Sigmoid colon (tissue), 7 donors: ENCODE measurements around the gene ERBB2. TPM values are rescaled to one million over a fixed set of nuclear protein-coding genes. Genes with fewer than 3 reads are reported as not detected.

Experiments used
- DNase-seq: peaks from one replicate; pipeline ENCODE4 v3.0.0-alpha.2; 2019
- H3K27ac ChIP-seq, 4 donors: fragments of 200-600 bp; sonication (generic); one replicate each; pipeline ENCODE4 v1.5.1; 2016 to 2019; ENCODE audit warnings: mild to moderate bottlenecking in 1 of 4
- H3K27me3 ChIP-seq, 3 donors: fragments of 200-600 bp; sonication (generic); one replicate each; pipeline ENCODE4 v1.5.1; 2019; ENCODE audit warnings: mild to moderate bottlenecking in 1 of 3
- H3K36me3 ChIP-seq, 4 donors: fragments of 200-600 bp; sonication (generic); one replicate each; pipeline ENCODE4 v1.5.1; 2016 to 2019
- H3K4me1 ChIP-seq, 4 donors: fragments of 200-600 bp; sonication (generic); one replicate each; pipeline ENCODE4 v1.5.1; 2017 to 2019
- H3K4me3 ChIP-seq, 4 donors: fragments of 200-600 bp; sonication (generic); one replicate each; pipeline ENCODE4 v1.5.1; 2017 to 2019; ENCODE audit warnings: mild to moderate bottlenecking in 2 of 4, moderate library complexity in 1 of 4
- H3K9me3 ChIP-seq, 4 donors: fragments of 200-600 bp in 3 of 4; sonication (generic) in 3 of 4; one replicate each; pipeline versions ENCODE4 v1.5.1 to v1.6.1; 2013 to 2019
- EP300 ChIP-seq, 4 donors: sonication (generic); formaldehyde crosslinking; IDR thresholded peaks; one replicate each; pipeline ENCODE4 v1.6.1; 2017; ENCODE audit warnings: antibody characterized with exemption in 4 of 4
- POLR2A ChIP-seq, 2 donors: fragments of 450-650 bp; IDR thresholded peaks; one replicate each; pipeline ENCODE4 v1.6.1; 2016; ENCODE audit warnings: antibody characterized with exemption in 2 of 2, mild to moderate bottlenecking in 2 of 2, moderate library complexity in 2 of 2
- POLR2AphosphoS5 ChIP-seq, 4 donors: sonication (generic); formaldehyde crosslinking; IDR thresholded peaks; one replicate each; pipeline ENCODE4 v1.6.1; 2017; ENCODE audit warnings: antibody characterized with exemption in 4 of 4
- WGBS, 2 donors: extraction: QIAGEN DNeasy Blood & Tissue Kit; methylation state at CpG; one replicate each; pipeline ENCODE4 v1.1.7; 2013; 5-methylcytosine and 5-hydroxymethylcytosine counted together
- intact Hi-C: fragments of 100-400 bp; cut with DNase I; formaldehyde crosslinking; loops from one replicate; pipeline ENCODE4 v1.15.1; 2023
- polyA plus RNA-seq, 3 donors: library from polyadenylated mRNA; stranded (reverse); fragments of 200-250 nt; gene quantifications; one replicate each; pipeline ENCODE4 v1.2.3, GENCODE V29; 2013
- total RNA-seq, 4 donors: library from RNA; depleted of rRNA; stranded (reverse); fragments of >200 nt; gene quantifications; one replicate each; pipeline ENCODE4 v1.1.0, GENCODE V29; 2016
- TF ChIP-seq, protein P1 (sequence below), 4 experiments: fragments of 450-650 bp in 3 of 4; fragments of 200-600 bp in 1 of 4; IDR thresholded peaks; one replicate each; pipeline ENCODE4 v1.5.1; 2016 to 2019; ENCODE audit warnings: antibody characterized with exemption in 4 of 4, mild to moderate bottlenecking in 3 of 4, moderate library complexity in 2 of 4
- donor health status: healthy with polysubstance abuse.
- donor health status: Bipolar disorder and iron deficiency.
- donor health status: healthy.

The ERBB2 gene
- total and polyA plus RNA-seq, 7 donors, result 11.8 to 58.9 (median 21.0) TPM

DNA sequence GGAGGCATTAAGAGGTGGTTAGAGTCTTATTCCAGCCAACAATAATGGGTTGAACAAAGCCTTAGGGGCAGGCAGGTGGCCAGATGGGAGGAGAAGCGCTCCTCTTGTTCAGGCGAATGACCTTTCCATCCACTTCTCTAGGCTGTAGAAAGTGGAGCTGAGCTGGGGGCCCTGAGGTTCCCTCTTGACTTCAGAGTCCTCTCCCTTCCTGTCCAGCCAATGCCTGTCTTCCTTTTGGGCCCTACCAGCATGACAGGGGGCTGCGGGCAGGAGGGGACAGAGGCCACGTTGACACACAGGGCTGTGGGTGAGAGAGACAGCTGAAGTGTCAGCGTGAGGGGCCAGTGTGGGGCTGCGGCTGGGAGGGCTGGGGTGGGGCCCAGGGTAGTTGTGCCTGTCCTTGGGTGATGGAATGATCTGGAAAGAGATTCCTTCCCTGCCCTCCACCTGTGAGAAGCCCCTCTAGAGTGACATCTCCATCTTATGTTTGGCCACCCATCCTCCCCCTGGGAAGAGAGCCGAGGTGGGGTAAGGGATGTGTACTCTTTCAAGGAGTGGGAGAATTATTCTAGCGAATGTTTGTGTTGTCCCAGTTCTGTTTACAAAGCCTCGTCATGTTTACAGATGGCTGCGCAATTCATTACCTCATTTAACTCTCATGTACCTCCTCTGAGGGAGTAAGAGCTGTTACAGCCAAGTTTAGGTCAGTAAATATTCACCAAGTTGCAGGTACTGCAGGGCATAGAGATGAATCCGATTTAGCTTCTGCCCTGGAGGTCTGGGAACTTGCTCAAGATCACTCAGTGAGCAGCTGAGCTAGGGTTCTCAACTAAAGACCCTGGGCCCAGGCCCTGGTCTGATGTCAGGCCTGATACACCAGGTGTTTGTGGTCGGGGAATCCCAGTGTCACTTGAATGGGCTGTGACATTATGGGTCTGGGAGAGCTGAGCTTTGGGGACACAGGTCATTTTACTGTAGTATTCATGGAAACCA lies 3.3 kb downstream of the ERBB2 start:
- Histone ChIP-seq H3K4me3 (no peak overlapping the region), H3K9me3 (no peaks in the 10 kb centered on the region), H3K27me3 (no peaks in the 10 kb centered on the region), H3K27ac (no peak overlapping the region), H3K36me3 (peaks cover 0 to 14% (median 10%) of the 10 kb centered on the region in 4 donors), H3K4me1 (peaks cover 0 to 41% (median 32%) of the 10 kb centered on the region in 4 donors)
- no peak for TF ChIP-seq POLR2AphosphoS5 (IDR thresholded peaks at IDR 0.05)
- TF ChIP-seq, protein P1, sequence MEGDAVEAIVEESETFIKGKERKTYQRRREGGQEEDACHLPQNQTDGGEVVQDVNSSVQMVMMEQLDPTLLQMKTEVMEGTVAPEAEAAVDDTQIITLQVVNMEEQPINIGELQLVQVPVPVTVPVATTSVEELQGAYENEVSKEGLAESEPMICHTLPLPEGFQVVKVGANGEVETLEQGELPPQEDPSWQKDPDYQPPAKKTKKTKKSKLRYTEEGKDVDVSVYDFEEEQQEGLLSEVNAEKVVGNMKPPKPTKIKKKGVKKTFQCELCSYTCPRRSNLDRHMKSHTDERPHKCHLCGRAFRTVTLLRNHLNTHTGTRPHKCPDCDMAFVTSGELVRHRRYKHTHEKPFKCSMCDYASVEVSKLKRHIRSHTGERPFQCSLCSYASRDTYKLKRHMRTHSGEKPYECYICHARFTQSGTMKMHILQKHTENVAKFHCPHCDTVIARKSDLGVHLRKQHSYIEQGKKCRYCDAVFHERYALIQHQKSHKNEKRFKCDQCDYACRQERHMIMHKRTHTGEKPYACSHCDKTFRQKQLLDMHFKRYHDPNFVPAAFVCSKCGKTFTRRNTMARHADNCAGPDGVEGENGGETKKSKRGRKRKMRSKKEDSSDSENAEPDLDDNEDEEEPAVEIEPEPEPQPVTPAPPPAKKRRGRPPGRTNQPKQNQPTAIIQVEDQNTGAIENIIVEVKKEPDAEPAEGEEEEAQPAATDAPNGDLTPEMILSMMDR (IDR thresholded peaks at IDR 0.05), result no peak
- TF ChIP-seq POLR2A (IDR thresholded peaks at IDR 0.05), result no peak
- no peak for TF ChIP-seq EP300 (IDR thresholded peaks at IDR 0.05)
- intact Hi-C loops, result no loop called here
- no peak for DNase-seq
- WGBS, 2 donors, result 20 to 61% methylated on average over 12 of the region's 12 CpGs

DNA sequence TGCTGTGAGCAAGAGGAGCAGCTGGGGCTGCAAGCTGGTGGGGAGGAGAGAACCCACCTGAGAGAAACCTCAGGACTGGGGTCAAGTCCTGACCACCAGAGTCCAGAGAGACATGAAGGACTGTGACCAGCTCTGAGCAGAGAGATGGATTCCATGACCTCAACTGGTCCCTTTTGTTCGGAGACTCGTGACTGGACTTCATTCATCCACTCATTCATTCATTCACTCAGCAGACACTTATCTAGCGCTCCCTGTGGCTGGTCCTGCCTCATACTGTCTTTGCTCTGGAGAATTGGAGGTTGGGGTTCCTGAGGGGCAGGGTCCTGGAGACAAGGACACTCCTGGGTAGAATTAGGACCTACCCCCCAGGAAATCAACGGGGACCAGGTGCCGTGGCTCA lies 4.0 kb downstream of the ERBB2 start:
- TF ChIP-seq, protein P1 (IDR thresholded peaks at IDR 0.05), result no peak
- TF ChIP-seq EP300 (IDR thresholded peaks at IDR 0.05) (no peak), POLR2AphosphoS5 (IDR thresholded peaks at IDR 0.05) (no peak), POLR2A (IDR thresholded peaks at IDR 0.05) (no peak)
- 63 to 80% methylated on average over 5 of the region's 5 CpGs for WGBS, 2 donors
- H3K9me3 ChIP-seq, result no peaks in the 10 kb centered on the region
- peaks cover 0 to 21% (median 17%) of the 10 kb centered on the region in 4 donors for H3K36me3 ChIP-seq
- intact Hi-C loops, result no loop called here
- no peak overlapping the region for H3K27ac ChIP-seq
- H3K27me3 ChIP-seq, result no peaks in the 10 kb centered on the region
- H3K4me1 ChIP-seq, result peaks cover 0 to 41% (median 32%) of the 10 kb centered on the region in 4 donors
- no peak for DNase-seq
- H3K4me3 ChIP-seq, result no peak overlapping the region

- TF ChIP-seq, protein P1 (IDR thresholded peaks at IDR 0.05), result peak in 2 of 4 experiments; percentile 11 to 34
- TF ChIP-seq POLR2AphosphoS5 (IDR thresholded peaks at IDR 0.05), result no peak
- no peaks in the 10 kb centered on the region for H3K9me3 ChIP-seq
- 28 to 62% methylated on average over 11 of the region's 11 CpGs for WGBS, 2 donors
- intact Hi-C loops, result no loop called here
- DNase-seq, result no peak
- H3K4me3 ChIP-seq, result no peak overlapping the region
- no peaks in the 10 kb centered on the region for H3K27me3 ChIP-seq
- peaks cover 0 to 32% (median 22%) of the 10 kb centered on the region in 4 donors for H3K36me3 ChIP-seq
- H3K4me1 ChIP-seq, result peaks cover 0 to 36% (median 29%) of the 10 kb centered on the region in 4 donors
- H3K27ac ChIP-seq, result peak overlapping the region in 2 of 4 donors; percentile 42 to 55
Measured at GRCh38 chr17:39704821-39705551, 5.1 kb downstream of the ERBB2 start.

DNA sequence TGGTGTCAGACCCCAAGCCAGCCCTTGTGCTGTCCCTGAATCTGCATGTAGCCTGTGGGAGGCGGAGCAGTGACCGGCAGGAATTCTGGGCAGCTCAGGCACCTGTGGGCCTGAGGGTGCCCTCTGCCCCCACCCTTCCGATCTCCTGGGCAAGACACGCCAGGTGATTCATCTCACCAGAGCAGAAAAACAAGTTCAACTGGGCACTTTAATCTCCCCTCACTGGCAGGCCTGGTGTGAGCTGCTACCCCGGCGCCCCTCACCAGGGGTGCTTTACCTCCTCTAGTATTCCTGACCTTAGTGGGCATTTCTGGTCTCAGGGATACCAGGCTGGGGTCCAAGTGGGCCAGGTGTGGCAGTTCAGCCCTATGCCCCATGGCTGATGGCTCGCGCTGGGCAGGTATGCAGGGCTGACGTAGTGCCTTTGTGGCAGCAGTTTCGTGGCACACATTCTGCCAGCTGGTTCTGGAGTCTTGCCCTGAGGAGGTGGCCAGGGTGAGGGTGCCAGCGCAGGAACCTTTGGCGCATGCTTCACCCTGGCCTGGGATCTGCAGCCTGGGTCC lies 6.0 kb downstream of the ERBB2 start:
- Histone ChIP-seq H3K27me3 (no peaks in the 10 kb centered on the region), H3K27ac (peak overlapping the region in 3 of 4 donors; percentile 42 to 55 (median 52)), H3K9me3 (no peaks in the 10 kb centered on the region), H3K36me3 (peaks cover 0 to 40% (median 25%) of the 10 kb centered on the region in 4 donors), H3K4me1 (peaks cover 0 to 31% (median 23%) of the 10 kb centered on the region in 4 donors), H3K4me3 (no peak overlapping the region)
- intact Hi-C loops, result no loop called here
- 19 to 75% methylated on average over 12 of the region's 12 CpGs for WGBS, 2 donors
- no peak for DNase-seq
- TF ChIP-seq, protein P1 (IDR thresholded peaks at IDR 0.05), result no peak
- no peak for TF ChIP-seq EP300 (IDR thresholded peaks at IDR 0.05)
- no peak for TF ChIP-seq POLR2A (IDR thresholded peaks at IDR 0.05)
- no peak for TF ChIP-seq POLR2AphosphoS5 (IDR thresholded peaks at IDR 0.05)
